K562 treated with DMSO at 1 percent for 12 hours (cell line): Measurements from ENCODE around the gene MAGIX. TPM values are rescaled to one million over a fixed set of nuclear protein-coding genes. Genes with fewer than 3 reads are reported as not detected.

Source experiments
- total RNA-seq: library from RNA; unstranded; fragments of 300-600 nt; gene quantifications from 2 replicates; pipeline ENCODE4 v1.2.3, GENCODE V29; 2022; ENCODE audit not compliant: insufficient read depth

MAGIX gene
- total RNA-seq = 3.8 and 7.6 TPM in 2 replicates

GRCh38 chrX:49162620-49163019, at the start of gene MAGIX:
TSS of gene MAGIX (plus strand) at chrX:49162758. CDS start at chrX:49162890, 132 bp downstream.

GRCh38 chrX:49171752-49172279, 9.3 kb downstream of the MAGIX start, which contains the start of gene PLP2:
TSS of gene PLP2 (plus strand) at chrX:49171898. CDS start at chrX:49172001, 103 bp downstream.

GRCh38 chrX:49186125-49187027, 23.8 kb downstream of the MAGIX start, which contains the start of gene PRICKLE3:
TSS of gene PRICKLE3 (minus strand) at chrX:49186373. CDS start at chrX:49186297, 76 bp downstream.

GRCh38 chrX:49199906-49200771, 37.6 kb downstream of the MAGIX start, which contains the start of gene SYP:
TSS of gene SYP (minus strand) at chrX:49200193. CDS start at chrX:49200186, 7 bp downstream.

Other genes with a start within 250 kb of the MAGIX start
- 149 and 220 TPM in 2 replicates for gene PIM2, start 243.7 kb upstream of the MAGIX start, total RNA-seq
- 63.6 and 90.5 TPM in 2 replicates for gene OTUD5, start 205.2 kb upstream of the MAGIX start, total RNA-seq
- 2.6 and 7.0 TPM in 2 replicates for gene KCND1, start 190.9 kb upstream of the MAGIX start, total RNA-seq
- gene GRIPAP1, start 160.5 kb upstream of the MAGIX start, total RNA-seq = 19.6 and 36.3 TPM in 2 replicates
- 20.3 and 40.7 TPM in 2 replicates for gene TFE3, start 119.4 kb upstream of the MAGIX start, total RNA-seq
- 2.7 and 7.2 TPM in 2 replicates for gene CCDC120, start 103.8 kb upstream of the MAGIX start, total RNA-seq
- gene PRAF2, start 88.8 kb upstream of the MAGIX start, total RNA-seq = 4.3 and 5.9 TPM in 2 replicates
- 105 and 118 TPM in 2 replicates for gene WDR45, start 82.9 kb upstream of the MAGIX start, total RNA-seq
- 42.1 and 46.3 TPM in 2 replicates for gene GPKOW, start 39.0 kb upstream of the MAGIX start, total RNA-seq
- gene PLP2, start 9.1 kb downstream of the MAGIX start, total RNA-seq = 196 and 259 TPM in 2 replicates
- 20.3 and 35.1 TPM in 2 replicates for gene PRICKLE3, start 23.6 kb downstream of the MAGIX start, total RNA-seq
- 1.0 TPM in 1 of 2 replicates, not detected in the other for gene SYP, start 37.4 kb downstream of the MAGIX start, total RNA-seq
- 0.38 TPM in 1 of 2 replicates, not detected in the other for gene CACNA1F, start 70.6 kb downstream of the MAGIX start, total RNA-seq
- gene CCDC22, start 72.7 kb downstream of the MAGIX start, total RNA-seq = 29.7 and 31.5 TPM in 2 replicates
- 0.27 TPM in 1 of 2 replicates, not detected in the other for gene FOXP3, start 102.0 kb downstream of the MAGIX start, total RNA-seq
- 2.6 and 2.7 TPM in 2 replicates for gene PPP1R3F, start 107.0 kb downstream of the MAGIX start, total RNA-seq
- gene GAGE10, start 140.9 kb downstream of the MAGIX start, total RNA-seq = not detected in 2 replicates
- not detected in 2 replicates for gene GAGE12J, start 159.3 kb downstream of the MAGIX start, total RNA-seq
- gene GAGE13, start 168.8 kb downstream of the MAGIX start, total RNA-seq = 5.3 TPM in 1 of 2 replicates, not detected in the other